ENCODE measurements around the gene PCSK4.
A peak's percentile ranks its signal among the peaks of the same experiment; 100 is the strongest.

The PCSK4 gene

GRCh38 chr19:1438035-1438932 lies 51.9 kb downstream of the PCSK4 start, which contains the start of gene RPS15:
RPS15 (plus strand) TSS chr19:1438396; CDS start chr19:1438426, 30 bp downstream.
- DNase-seq (ENCODE audit: low spot score) = peak; percentile 97

GRCh38 chr19:1437609-1438008 lies 52.5 kb downstream of the PCSK4 start:
- DNase-seq (ENCODE audit: low spot score) = no peak

- no peak for DNase-seq (ENCODE audit: low spot score)
Measured at GRCh38 chr19:1435378-1435989, 54.7 kb downstream of the PCSK4 start.

GRCh38 chr19:1434577-1435060 lies 55.5 kb downstream of the PCSK4 start:
- DNase-seq (ENCODE audit: low spot score) = no peak

- DNase-seq (ENCODE audit: low spot score) = no peak
Measured at GRCh38 chr19:1434040-1434366, 56.1 kb downstream of the PCSK4 start.

- no peak for DNase-seq (ENCODE audit: low spot score)
Measured at GRCh38 chr19:1433119-1434039, 56.8 kb downstream of the PCSK4 start.

GRCh38 chr19:1432507-1432887 lies 57.7 kb downstream of the PCSK4 start:
- no peak for DNase-seq (ENCODE audit: low spot score)

- DNase-seq (ENCODE audit: low spot score) = no peak
Measured at GRCh38 chr19:1431759-1432506, 58.2 kb downstream of the PCSK4 start.

Measured in hematopoietic multipotent progenitor cell treated with erythropoietin and hydrocortisone succinate and interleukin-3 and kit ligand, for 17 days (in vitro differentiated cells).